ENCODE results near the gene NFS1.

GRCh38 chr20:35620818-35621559 lies 78.2 kb downstream of the NFS1 start:
- TF ChIP-seq CTCF (IDR thresholded peaks at IDR 0.05), result no peak
- no peak for TF ChIP-seq ZFX (IDR thresholded peaks at IDR 0.05; ENCODE audit: borderline replicate concordance)

Data from 22Rv1 (cell line).